ENCODE results near the gene ZC3H11A. TPM values are rescaled to one million over a fixed set of nuclear protein-coding genes. Genes with fewer than 3 reads are reported as not detected.
"Not testable (repeated sequence)": the region's sequence is repeated elsewhere in the genome, so short reads cannot be mapped to it uniquely, and the experiment has no call there.

The ZC3H11A gene
- total RNA-seq, 2 donors from 2014 or later, result 78.7 to 111 TPM

GRCh38 chr1:203789966-203790365 is 5.5 kb upstream of the ZC3H11A start:
- ATAC-seq (ENCODE audit: insufficient number of reproducible peaks, low FRiP score, low read depth) (no peak), DNase-seq (ENCODE audit: low spot score) (no peak)
- H3K4me3 ChIP-seq, result no peak overlapping the region
- peaks cover 0 to 3% of the 10 kb centered on the region in 2 donors for H3K4me1 ChIP-seq (ENCODE audit: control insufficient read depth in 1 of 2, low read depth in 2 of 2)
- H3K27ac ChIP-seq, result no peak overlapping the region
- H3K9me3 ChIP-seq, result no peaks in the 10 kb centered on the region
- no peaks in the 10 kb centered on the region for H3K27me3 ChIP-seq (replicated peaks; ENCODE audit: insufficient read depth)
- no peak for TF ChIP-seq CTCF (IDR thresholded peaks at IDR 0.05)
- no peaks in the 10 kb centered on the region for H3K36me3 ChIP-seq

GRCh38 chr1:203791498-203791897 is 3.9 kb upstream of the ZC3H11A start:
- Histone ChIP-seq H3K9me3 (no peaks in the 10 kb centered on the region), H3K4me3 (no peak overlapping the region), H3K4me1 (ENCODE audit: control insufficient read depth in 1 of 2, low read depth in 2 of 2) (peaks cover 0 to 5% of the 10 kb centered on the region in 2 donors), H3K36me3 (no peaks in the 10 kb centered on the region), H3K27me3 (replicated peaks; ENCODE audit: insufficient read depth) (no peaks in the 10 kb centered on the region), H3K27ac (no peak overlapping the region)
- no peak for TF ChIP-seq CTCF (IDR thresholded peaks at IDR 0.05)
- ATAC-seq (ENCODE audit: insufficient number of reproducible peaks, low FRiP score, low read depth) (no peak), DNase-seq (ENCODE audit: low spot score) (no peak)

GRCh38 chr1:203792486-203792885 is 2.9 kb upstream of the ZC3H11A start:
- Histone ChIP-seq H3K4me3 (no peak overlapping the region), H3K27ac (no peak overlapping the region), H3K9me3 (no peaks in the 10 kb centered on the region), H3K36me3 (no peaks in the 10 kb centered on the region), H3K27me3 (replicated peaks; ENCODE audit: insufficient read depth) (no peaks in the 10 kb centered on the region), H3K4me1 (ENCODE audit: control insufficient read depth in 1 of 2, low read depth in 2 of 2) (peaks cover 9 to 15% of the 10 kb centered on the region in 2 donors)
- ATAC-seq (ENCODE audit: insufficient number of reproducible peaks, low FRiP score, low read depth) (no peak), DNase-seq (ENCODE audit: low spot score) (no peak)
- TF ChIP-seq CTCF (IDR thresholded peaks at IDR 0.05), result no peak

- H3K27ac ChIP-seq; H3K36me3 ChIP-seq; H3K9me3 ChIP-seq; DNase-seq (ENCODE audit: low spot score); H3K4me3 ChIP-seq; ATAC-seq (ENCODE audit: insufficient number of reproducible peaks, low FRiP score, low read depth); H3K27me3 ChIP-seq (replicated peaks; ENCODE audit: insufficient read depth): not testable (repeated sequence)
- peaks cover 14 to 25% of the 10 kb centered on the region in 2 donors for H3K4me1 ChIP-seq (ENCODE audit: control insufficient read depth in 1 of 2, low read depth in 2 of 2)
These were observed 1.9 kb upstream of the ZC3H11A start for GRCh38 chr1:203793561-203793960.

- peak overlapping the region; percentile 49 to 92 for H3K27ac ChIP-seq
- no peaks in the 10 kb centered on the region for H3K27me3 ChIP-seq (replicated peaks; ENCODE audit: insufficient read depth)
- ATAC-seq (ENCODE audit: insufficient number of reproducible peaks, low FRiP score, low read depth) (no peak), DNase-seq (ENCODE audit: low spot score) (no peak)
- no peak for TF ChIP-seq CTCF (IDR thresholded peaks at IDR 0.05)
- H3K9me3 ChIP-seq, result no peaks in the 10 kb centered on the region
- peaks cover 21 to 39% of the 10 kb centered on the region in 2 donors for H3K4me1 ChIP-seq (ENCODE audit: control insufficient read depth in 1 of 2, low read depth in 2 of 2)
- no peaks in the 10 kb centered on the region for H3K36me3 ChIP-seq
- peak overlapping the region; percentile 77 for H3K4me3 ChIP-seq
These were observed 521 bp upstream of the ZC3H11A start for GRCh38 chr1:203794764-203795440.

- H3K4me1 ChIP-seq (ENCODE audit: control insufficient read depth in 1 of 2, low read depth in 2 of 2), result peaks cover 26 to 52% of the 10 kb centered on the region in 2 donors
These were observed 798 bp downstream of the ZC3H11A start for GRCh38 chr1:203796236-203796605.

More at GRCh38 chr1:203796236-203796605, 798 bp downstream of the ZC3H11A start:
- no peak for TF ChIP-seq CTCF (IDR thresholded peaks at IDR 0.05)
- Histone ChIP-seq H3K9me3 (no peaks in the 10 kb centered on the region), H3K4me3 (peak overlapping the region; percentile 77), H3K36me3 (no peaks in the 10 kb centered on the region), H3K27ac (peak overlapping the region; percentile 90 to 92), H3K27me3 (replicated peaks; ENCODE audit: insufficient read depth) (no peaks in the 10 kb centered on the region)
- ATAC-seq (ENCODE audit: insufficient number of reproducible peaks, low FRiP score, low read depth) (peak; percentile 20), DNase-seq (ENCODE audit: low spot score) (no peak)

All from thoracic aorta (tissue), 2 donors.